ENCODE data around the gene FEM1A. TPM values are rescaled to one million over a fixed set of nuclear protein-coding genes. Genes with fewer than 3 reads are reported as not detected.

Gene FEM1A
- total and polyA plus RNA-seq, 2 of the 8 experiments (the other 6 are each of a cell fraction or from before 2014, with no cell fraction given): 6.7 to 16.1 TPM

DNA sequence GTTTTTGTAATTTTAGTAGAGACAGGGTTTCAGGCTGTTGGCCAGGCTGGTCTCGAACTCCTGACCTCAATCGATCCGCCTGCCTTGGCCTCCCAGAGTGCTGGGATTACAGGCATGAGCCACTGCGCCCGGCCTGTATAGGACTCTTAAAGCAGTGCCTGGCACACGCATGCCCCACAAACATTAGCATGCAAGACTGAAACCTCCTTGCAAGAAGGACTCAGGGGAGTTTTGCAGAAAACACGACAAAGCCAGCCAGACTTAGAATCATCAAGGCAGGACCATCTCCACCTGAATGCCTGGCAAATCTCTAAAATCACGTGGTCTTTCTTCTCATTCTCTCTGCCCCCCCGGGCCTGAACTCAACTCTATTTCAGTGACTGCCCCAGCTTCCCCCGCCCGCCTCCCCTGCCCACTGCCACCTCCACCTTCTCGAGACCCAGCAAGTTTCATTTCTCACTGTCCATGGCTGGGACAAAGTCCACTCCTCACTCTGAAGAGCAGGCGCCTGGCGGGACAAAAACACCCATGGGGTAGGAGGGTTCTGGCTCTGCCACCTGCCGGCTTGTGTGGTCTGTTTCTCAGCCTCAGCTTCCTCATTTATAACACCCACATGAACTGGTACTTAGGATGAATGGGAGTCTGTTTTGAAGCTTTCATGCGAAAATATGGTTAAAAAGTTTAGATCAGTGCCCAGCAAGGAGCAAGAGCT is 37.6 kb downstream of the FEM1A start:
- H3K79me2 ChIP-seq (ENCODE audit: control insufficient read depth in 1 of 2, insufficient read depth in 2 of 2, low read length in 2 of 2): no peaks in the 10 kb centered on the region
- POLR2A ChIA-PET (ENCODE audit: partially characterized antibody): no interaction called here
- 77% methylated on average over 15 of the region's 16 CpGs; no CpG with 5 or more reads in 1 of the 2 experiments for WGBS, 2 experiments (ENCODE audit: extremely low coverage in 1 of 2, insufficient coverage in 1 of 2, insufficient read length in 1 of 2, insufficient replicate concordance in 2 of 2, low coverage in 1 of 2, low lambda C conversion rate in 2 of 2, missing lambda C conversion rate in 1 of 2)

More for the DNA sequence above, 37.6 kb downstream of the FEM1A start:
- Histone ChIP-seq H2BK20ac (ENCODE audit: low read length) (no peak overlapping the region), H3K79me1 (ENCODE audit: low read depth, low read length) (no peaks in the 10 kb centered on the region), H3K27me3 (replicated peaks in 1 of 4; ENCODE audit: control insufficient read depth in 3 of 4, extremely low read depth in 1 of 4, insufficient read depth in 3 of 4, low read length in 3 of 4) (peaks cover 0 to 16% (median 12%) of the 10 kb centered on the region in 4 experiments; a peak in 6 of 7 replicates), H4K91ac (replicated peaks; ENCODE audit: insufficient read length, low read length) (no peak overlapping the region), H3K23ac (ENCODE audit: insufficient read length) (no peak overlapping the region), H3K4me1 (replicated peaks in 1 of 4; ENCODE audit: control insufficient read depth in 3 of 4, insufficient read depth in 4 of 4, low read length in 3 of 4) (no peaks in the 10 kb centered on the region), H3K4ac (replicated peaks; ENCODE audit: insufficient read length, low read depth, low read length) (no peak overlapping the region), H3K36me3 (ENCODE audit: control insufficient read depth in 2 of 4, insufficient read depth in 4 of 4, low read length in 3 of 4) (no peaks in the 10 kb centered on the region), H3K27ac (ENCODE audit: low read depth, low read length) (no peak overlapping the region), H3K14ac (ENCODE audit: insufficient read length) (no peak overlapping the region), H4K20me1 (replicated peaks in 1 of 2; ENCODE audit: control insufficient read depth in 1 of 2, insufficient read depth in 2 of 2, low read length in 2 of 2) (no peaks in the 10 kb centered on the region), H3K23me2 (ENCODE audit: low read depth, low read length) (no peaks in the 10 kb centered on the region), H2AK5ac (ENCODE audit: low read depth, low read length) (no peak overlapping the region), H3K9me3 (ENCODE audit: insufficient read depth in 2 of 2, low read depth in 1 of 2, low read length in 1 of 2) (no peaks in the 10 kb centered on the region), H2AFZ (ENCODE audit: low read length) (no peak overlapping the region), H2BK120ac (replicated peaks; ENCODE audit: low read depth, low read length) (no peak overlapping the region), H2BK15ac (ENCODE audit: low read length) (no peak overlapping the region), H3K9ac (replicated peaks in 1 of 4; ENCODE audit: extremely low read depth in 1 of 4, low read depth in 3 of 4, low read length in 3 of 4) (no peak overlapping the region), H3K4me3 (ENCODE audit: extremely low read depth in 1 of 4, insufficient read depth in 2 of 4, low read depth in 3 of 4, low read length in 4 of 4) (no peak overlapping the region), H3K56ac (replicated peaks; ENCODE audit: insufficient read length, low read depth, low read length) (no peak overlapping the region), H2BK5ac (ENCODE audit: low read depth, low read length) (no peak overlapping the region), H3K4me2 (ENCODE audit: insufficient read depth in 1 of 2, low read depth in 2 of 2, low read length in 2 of 2) (no peak overlapping the region), H4K5ac (ENCODE audit: insufficient read length, low read depth, low read length) (no peak overlapping the region), H2BK12ac (ENCODE audit: low read depth, low read length) (no peak overlapping the region), H4K8ac (ENCODE audit: extremely low read depth, insufficient read depth, low read length) (no peak overlapping the region; the same call in 1 of the 2 replicates), H3K18ac (ENCODE audit: extremely low read depth, low read length) (no peak overlapping the region)
- DNase-seq (ENCODE audit: low read depth in 1 of 2, low spot score in 2 of 2) (no peak), FAIRE-seq (no peak)
- no peak for TF ChIP-seq PHF8 (conservative IDR thresholded peaks at IDR 0.05; ENCODE audit: low read depth, low read length)
- CTCF ChIA-PET (ENCODE audit: partially characterized antibody): interaction anchor here (0.7 to 1.8 kb wide), 4 partner anchors 10 to 151 kb away, joined by 3 to 6 read pairs (median 4); no protein-coding TSS in a partner anchor

Data from H1 (cell line).